ENCODE measurements around the gene TMEM229A. TPM values are rescaled to one million over a fixed set of nuclear protein-coding genes. Genes with fewer than 3 reads are reported as not detected.
"Not testable (repeated sequence)": the region's sequence is repeated elsewhere in the genome, so short reads cannot be mapped to it uniquely, and the experiment has no call there.

TMEM229A gene
- total RNA-seq, 1 donor from 2014 or later: not detected

- peak overlapping the region; percentile 16 for H3K4me3 ChIP-seq (ENCODE audit: low read depth, low read length)
- DNase-seq (ENCODE audit: low read depth): no peak
- no peak for TF ChIP-seq CTCF (conservative IDR thresholded peaks at IDR 0.05; ENCODE audit: low read depth, low read length)
Observed at GRCh38 chr7:124033095-124033806, 384 bp upstream of the TMEM229A start.

GRCh38 chr7:124031919-124032318, 948 bp downstream of the TMEM229A start:
- no peak for DNase-seq (ENCODE audit: low read depth)
- peak overlapping the region; percentile 44 for H3K4me3 ChIP-seq (ENCODE audit: low read depth, low read length)
- TF ChIP-seq CTCF (conservative IDR thresholded peaks at IDR 0.05; ENCODE audit: low read depth, low read length): no peak

GRCh38 chr7:124031406-124031805, 1.5 kb downstream of the TMEM229A start:
- no peak for DNase-seq (ENCODE audit: low read depth)
- TF ChIP-seq CTCF (conservative IDR thresholded peaks at IDR 0.05; ENCODE audit: low read depth, low read length): no peak
- H3K4me3 ChIP-seq (ENCODE audit: low read depth, low read length): no peak overlapping the region

- H3K4me3 ChIP-seq (ENCODE audit: low read depth, low read length): no peak overlapping the region
- TF ChIP-seq CTCF (conservative IDR thresholded peaks at IDR 0.05; ENCODE audit: low read depth, low read length): no peak
- DNase-seq (ENCODE audit: low read depth): no peak
Observed at GRCh38 chr7:124030964-124031363, 1.9 kb downstream of the TMEM229A start.

GRCh38 chr7:124029396-124030188, 3.3 kb downstream of the TMEM229A start:
- DNase-seq (ENCODE audit: low read depth): no peak
- no peak overlapping the region for H3K4me3 ChIP-seq (ENCODE audit: low read depth, low read length)
- TF ChIP-seq CTCF (conservative IDR thresholded peaks at IDR 0.05; ENCODE audit: low read depth, low read length): no peak

GRCh38 chr7:124027236-124027635, 5.6 kb downstream of the TMEM229A start:
- DNase-seq (ENCODE audit: low read depth): no peak
- no peak overlapping the region for H3K4me3 ChIP-seq (ENCODE audit: low read depth, low read length)
- no peak for TF ChIP-seq CTCF (conservative IDR thresholded peaks at IDR 0.05; ENCODE audit: low read depth, low read length)

GRCh38 chr7:124024329-124024728, 8.5 kb downstream of the TMEM229A start:
- not testable (repeated sequence) for DNase-seq (ENCODE audit: low read depth); H3K4me3 ChIP-seq (ENCODE audit: low read depth, low read length)
